GM18951 (cell line): ENCODE measurements around the gene MLLT10.
"Not testable (repeated sequence)": the region's sequence is repeated elsewhere in the genome, so short reads cannot be mapped to it uniquely, and the experiment has no call there.

Experiments used
- POLR2A ChIP-seq: IDR thresholded peaks from 4 replicates; pipeline ENCODE4 v1.6.1; 2011; ENCODE audit warnings: mild to moderate bottlenecking; ENCODE audit not compliant: insufficient read length, insufficient read depth; ENCODE audit errors: extremely low read depth
- in situ Hi-C: fragments of 300-500 bp; cut with MboI; formaldehyde crosslinking; loops from one replicate; pipeline ENCODE4 v1.12.0; 2022; ENCODE audit warnings: low sequenced_read_pairs, mixed read lengths, inconsistent platforms; ENCODE audit not compliant: unreplicated experiment

The MLLT10 gene

DNA sequence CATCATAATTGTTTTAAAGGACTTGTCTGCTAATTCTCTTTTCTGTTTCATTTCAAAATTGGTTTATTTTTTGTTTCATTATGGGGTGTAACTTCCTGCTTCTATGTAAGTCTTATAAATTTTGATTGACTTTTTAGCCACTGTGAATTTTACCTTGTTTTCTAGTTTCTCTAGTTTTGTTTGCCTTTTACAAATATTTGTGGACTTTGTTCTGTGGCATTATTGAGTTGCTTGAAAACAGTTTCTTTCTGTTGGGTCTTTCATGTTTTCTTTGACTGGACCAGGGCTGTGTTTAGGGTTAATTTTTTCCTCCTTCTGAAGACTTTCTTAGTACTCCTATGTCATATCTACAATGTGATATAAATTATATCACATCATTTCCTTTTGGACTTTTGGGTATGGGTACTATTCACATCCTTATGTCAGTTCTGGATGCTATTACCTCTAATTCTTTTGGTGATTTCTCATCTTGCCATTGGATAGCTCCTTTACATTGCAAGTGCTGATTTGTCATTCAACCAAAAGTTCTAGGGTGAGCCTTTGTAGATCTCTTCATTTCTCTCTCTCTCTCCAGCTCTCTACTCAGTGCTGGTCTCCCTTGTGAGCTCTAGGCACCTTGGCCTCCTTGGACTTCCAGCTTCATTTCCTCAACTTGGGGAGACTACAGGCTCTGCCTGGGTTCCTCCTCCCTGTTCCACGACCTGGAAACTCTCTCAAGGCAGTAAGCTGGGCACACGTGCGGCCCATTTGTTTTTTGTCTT lies 36.9 kb downstream of the MLLT10 start:
- in situ Hi-C loops = no loop called here

GRCh38 chr10:21572578-21572977 lies 38.5 kb downstream of the MLLT10 start:
- in situ Hi-C loops = no loop called here

More for the DNA sequence above, 36.9 kb downstream of the MLLT10 start:
- no peak for TF ChIP-seq POLR2A

DNA sequence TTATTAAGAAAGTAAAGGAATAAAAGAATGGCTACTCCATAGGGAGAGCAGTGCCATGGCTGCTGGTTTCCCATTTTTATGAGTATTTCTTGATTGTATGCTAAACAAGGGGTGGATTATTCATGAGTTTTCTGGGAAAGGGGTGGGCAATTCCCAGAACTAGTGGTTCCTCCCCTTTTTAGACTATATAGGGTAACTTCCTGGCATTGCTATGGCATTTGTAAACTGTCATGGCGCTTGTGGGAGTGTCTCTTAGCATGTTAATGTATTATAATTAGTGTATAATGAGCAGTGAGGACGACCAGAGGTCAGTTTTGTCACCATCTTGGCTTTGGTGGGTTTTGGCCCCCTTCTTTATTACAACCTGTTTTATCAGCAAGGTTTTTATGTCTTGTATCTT lies 40.5 kb downstream of the MLLT10 start:
- in situ Hi-C loops = not testable (repeated sequence)

More at GRCh38 chr10:21572578-21572977, 38.5 kb downstream of the MLLT10 start:
- TF ChIP-seq POLR2A = no peak

DNA sequence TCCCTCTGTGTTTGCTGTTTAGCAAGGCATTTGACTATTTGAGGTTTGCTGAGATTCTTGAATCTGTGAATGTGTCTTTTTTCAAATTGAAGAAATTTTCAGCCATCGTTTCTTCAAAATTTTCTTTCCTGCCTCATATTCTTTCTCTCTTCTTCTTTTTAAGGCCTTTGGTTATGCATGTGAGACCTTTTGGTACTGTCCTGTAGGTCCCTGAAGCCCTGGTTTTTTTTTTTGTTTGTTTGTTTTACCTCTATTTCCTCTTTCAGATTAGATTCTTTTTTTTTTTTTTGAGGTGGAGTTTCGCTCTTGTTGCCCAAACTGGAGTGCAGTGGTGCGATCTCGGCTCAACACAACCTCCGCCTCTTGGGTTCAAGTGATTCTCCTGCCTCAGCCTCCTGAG lies 45.3 kb downstream of the MLLT10 start:
- TF ChIP-seq POLR2A = no peak
- in situ Hi-C loops = no loop called here

GRCh38 chr10:21581421-21581834 lies 47.4 kb downstream of the MLLT10 start:
- in situ Hi-C loops = not testable (repeated sequence)

DNA sequence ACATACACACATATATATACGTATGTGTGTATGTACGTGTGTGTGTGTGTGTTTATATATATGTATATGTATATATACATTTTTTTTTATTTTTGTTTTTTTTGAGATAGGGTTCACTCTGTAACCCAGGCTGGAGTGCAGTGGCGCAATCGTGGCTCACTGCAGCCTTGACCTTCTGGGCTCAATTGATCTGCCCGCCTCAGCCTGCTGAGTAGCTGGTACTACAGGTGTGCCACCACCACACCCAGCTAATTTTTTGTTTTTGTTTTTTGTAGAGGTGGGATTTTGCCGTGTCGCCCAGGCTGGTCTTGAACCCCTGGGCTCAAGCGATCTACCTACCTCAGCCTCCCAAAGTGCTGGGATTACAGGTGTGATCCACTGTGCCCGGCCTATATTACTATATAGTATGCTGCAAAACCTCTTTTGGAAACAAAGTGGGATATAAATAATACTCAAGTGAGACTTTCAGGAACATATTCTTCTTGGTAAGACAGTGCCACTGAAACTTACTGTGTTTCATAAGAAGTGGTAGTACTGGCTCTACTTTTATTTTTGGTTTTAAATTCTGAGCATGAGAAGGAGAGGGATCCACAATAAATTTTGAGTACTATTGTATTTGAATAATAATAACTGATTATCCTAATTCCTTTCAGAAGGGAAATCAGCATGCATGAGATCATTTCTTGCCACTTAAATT lies 51.0 kb downstream of the MLLT10 start:
- in situ Hi-C loops = no loop called here
- TF ChIP-seq POLR2A = no peak

DNA sequence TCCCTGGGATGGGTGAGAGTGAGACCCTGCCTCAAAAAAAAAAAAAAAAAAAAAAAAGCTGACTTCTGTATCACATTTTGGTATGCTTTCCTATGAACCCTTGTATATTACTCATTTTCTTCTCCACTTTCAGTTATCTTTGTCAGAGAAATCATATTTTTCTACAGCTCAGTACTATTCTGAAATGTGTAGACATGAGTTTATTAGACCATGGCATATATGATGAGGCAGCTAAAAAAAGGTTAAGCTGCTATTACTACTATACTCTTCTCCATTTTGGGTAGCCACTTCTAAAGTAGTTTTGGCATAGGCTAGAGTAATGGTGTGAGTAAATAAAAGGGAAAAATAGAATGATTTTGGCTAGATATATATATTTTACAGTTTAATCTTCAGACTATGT lies 53.4 kb downstream of the MLLT10 start:
- in situ Hi-C loops = no loop called here

GRCh38 chr10:21588159-21588558 lies 54.1 kb downstream of the MLLT10 start:
- in situ Hi-C loops = not testable (repeated sequence)

More for the DNA sequence above, 53.4 kb downstream of the MLLT10 start:
- TF ChIP-seq POLR2A = no peak

DNA sequence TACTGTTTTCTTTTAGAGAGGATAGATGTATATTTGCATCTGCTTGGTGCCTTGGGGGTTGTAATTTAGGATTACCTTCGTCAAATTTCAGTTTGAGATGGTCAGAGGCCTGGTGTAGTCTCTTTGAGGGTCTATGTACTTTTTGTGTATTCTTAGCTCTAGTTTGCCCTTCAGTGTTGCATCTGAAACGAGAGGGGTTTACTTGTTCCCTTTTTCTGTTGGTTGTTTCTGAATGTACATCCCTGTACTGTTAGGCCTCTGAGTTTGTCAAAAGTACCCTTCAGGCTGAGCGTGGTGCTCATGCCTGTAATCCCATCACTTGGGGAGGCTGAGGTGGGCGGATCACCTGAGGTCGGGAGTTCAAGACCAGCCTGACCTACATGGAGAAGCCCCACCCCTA lies 60.0 kb downstream of the MLLT10 start:
- no peak for TF ChIP-seq POLR2A
- in situ Hi-C loops = no loop called here

DNA sequence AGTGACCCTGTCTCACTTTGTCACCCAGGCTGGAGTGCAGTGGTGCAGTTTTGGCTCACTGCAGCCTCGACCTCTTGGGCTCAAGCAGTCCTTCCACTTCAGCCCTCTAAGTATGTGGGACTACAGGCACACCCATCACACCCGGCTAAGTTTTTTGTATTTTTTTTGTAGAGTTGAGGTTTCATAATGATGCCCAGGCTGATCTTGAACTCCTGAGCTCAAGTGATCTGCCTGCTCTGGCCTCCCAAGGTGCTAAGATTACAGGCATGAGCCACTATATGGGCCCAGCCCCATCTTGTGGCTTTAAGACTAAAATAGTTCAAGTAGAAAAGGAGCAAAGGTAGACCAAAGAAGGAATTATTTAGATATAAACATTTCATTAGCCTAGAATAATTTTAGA lies 65.5 kb downstream of the MLLT10 start:
- TF ChIP-seq POLR2A = no peak
- in situ Hi-C loops = no loop called here

DNA sequence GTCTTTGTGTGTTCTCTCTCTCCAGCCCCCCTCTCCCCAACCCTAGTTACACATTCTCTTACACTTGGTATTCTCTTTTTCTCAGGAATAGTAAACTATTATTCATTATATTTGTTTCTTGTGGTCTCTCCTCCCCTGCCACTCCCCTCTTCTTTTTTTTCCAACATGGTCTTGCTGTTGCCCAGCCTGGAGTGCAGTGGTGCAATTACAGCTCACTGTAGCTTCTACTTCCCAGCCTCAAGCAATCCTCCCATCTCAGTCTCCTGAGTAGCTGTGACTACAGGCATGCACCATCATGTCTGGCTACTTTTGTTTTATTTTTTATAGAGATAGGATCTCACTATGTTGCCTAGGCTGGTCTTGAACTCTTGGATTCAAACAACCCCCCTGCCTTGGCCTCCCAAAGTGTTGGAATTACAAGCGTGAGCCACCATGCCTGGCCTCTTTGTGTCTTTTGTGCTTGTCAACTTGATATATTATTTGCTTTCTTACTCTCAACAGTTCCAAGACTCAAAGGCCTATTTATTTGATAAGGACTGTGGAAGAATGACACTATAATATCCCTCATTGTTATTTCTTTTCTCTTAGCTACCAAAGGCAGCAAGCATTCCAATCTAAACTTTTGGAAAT lies 66.9 kb downstream of the MLLT10 start:
- TF ChIP-seq POLR2A = no peak
- in situ Hi-C loops = no loop called here

GRCh38 chr10:21602313-21602712 lies 68.3 kb downstream of the MLLT10 start:
- no peak for TF ChIP-seq POLR2A
- in situ Hi-C loops = no loop called here

GRCh38 chr10:21603721-21604120 lies 69.7 kb downstream of the MLLT10 start:
- no peak for TF ChIP-seq POLR2A

DNA sequence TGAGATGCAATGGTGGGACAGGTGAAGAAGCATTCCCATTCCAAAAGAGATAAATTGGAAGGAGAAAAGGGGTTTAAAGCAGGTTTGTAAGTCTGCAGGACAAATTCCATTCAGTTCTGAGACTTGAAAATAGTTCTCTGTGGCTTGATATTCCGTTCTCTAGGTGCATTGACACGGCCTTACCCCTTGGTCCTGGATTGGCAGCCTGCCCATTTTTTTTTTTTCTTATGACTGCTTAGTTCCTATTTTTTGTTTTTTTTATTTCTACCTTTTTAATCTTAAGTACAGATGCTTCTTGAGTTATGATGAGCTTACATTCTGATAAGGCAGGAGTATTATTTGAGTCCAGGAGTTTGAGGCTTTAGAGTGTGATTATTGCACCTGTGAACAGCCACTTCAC lies 70.6 kb downstream of the MLLT10 start:
- in situ Hi-C loops = no loop called here
- TF ChIP-seq POLR2A = no peak

More at GRCh38 chr10:21603721-21604120, 69.7 kb downstream of the MLLT10 start:
- in situ Hi-C loops = no loop called here

- TF ChIP-seq POLR2A = no peak
- in situ Hi-C loops = no loop called here
These were observed 73.9 kb downstream of the MLLT10 start for GRCh38 chr10:21607907-21608306.
